HepG2 (cell line): ENCODE data around the gene KLHL21. TPM values are rescaled to one million over a fixed set of nuclear protein-coding genes. Genes with fewer than 3 reads are reported as not detected.

ENCODE experiments used
- BRCA1 ChIP-seq: sonication (generic); formaldehyde crosslinking; IDR thresholded peaks from 2 replicates; pipeline ENCODE4 v1.4.0; 2020; ENCODE audit warnings: missing genetic modification reagents
- CC2D1A ChIP-seq: sonication (generic); formaldehyde crosslinking; IDR thresholded peaks from 2 replicates; pipeline ENCODE4 v1.8.1; 2023; ENCODE audit warnings: mild to moderate bottlenecking, missing genetic modification reagents
- EP300 ChIP-seq, 3 experiments: sonication (generic) in 1 of 3; formaldehyde crosslinking in 1 of 3; IDR thresholded peaks; 2 replicates each; pipeline versions ENCODE4 v1.5.1 to v1.6.1; 2011 to 2020; ENCODE audit warnings: low read depth in 2 of 3, low read length in 2 of 3, borderline replicate concordance in 1 of 3, improper control_type of control experiment in 1 of 3, mild to moderate bottlenecking in 1 of 3, missing genetic modification reagents in 1 of 3, moderate library complexity in 1 of 3
- FOXP4 ChIP-seq: sonication (generic); formaldehyde crosslinking; IDR thresholded peaks from 2 replicates; pipeline ENCODE4 v1.4.0; 2020; ENCODE audit warnings: missing genetic modification reagents
- HMGA1 ChIP-seq: sonication (generic); formaldehyde crosslinking; conservative IDR thresholded peaks from 2 replicates; pipeline ENCODE4 v1.4.0; 2020; ENCODE audit warnings: missing genetic modification reagents
- HNRNPL ChIP-seq: fragments of 200-400 bp; formaldehyde crosslinking; IDR thresholded peaks from 2 replicates; pipeline ENCODE4 v1.6.1; 2017; ENCODE audit warnings: mild to moderate bottlenecking, low read depth, low read length
- MAX ChIP-seq: IDR thresholded peaks from 2 replicates; pipeline ENCODE4 v1.6.1; 2012; ENCODE audit warnings: inconsistent platforms
- NCOA2 ChIP-seq: sonication (generic); formaldehyde crosslinking; IDR thresholded peaks from 2 replicates; pipeline ENCODE4 v1.8.0; 2022; ENCODE audit warnings: inconsistent platforms
- NFRKB ChIP-seq: fragments of 450-650 bp; IDR thresholded peaks from 2 replicates; pipeline ENCODE4 v1.6.1; 2017
- POLR2G ChIP-seq: fragments of 200-400 bp; formaldehyde crosslinking; IDR thresholded peaks from 2 replicates; pipeline ENCODE4 v1.6.1; 2018; ENCODE audit warnings: mild to moderate bottlenecking, low read depth, low read length, moderate library complexity
- SAP130 ChIP-seq: IDR thresholded peaks from 2 replicates; pipeline ENCODE4 v1.6.1; 2016; ENCODE audit warnings: low read depth
- SOX6 ChIP-seq, 2 experiments: fragments of 450-650 bp in 1 of 2; sonication (generic) in 1 of 2; formaldehyde crosslinking in 1 of 2; IDR thresholded peaks; 2 replicates each; pipeline versions ENCODE4 v1.4.0 to v1.6.1; 2017 to 2020; ENCODE audit warnings: antibody characterized with exemption in 1 of 2, mild to moderate bottlenecking in 1 of 2, missing genetic modification reagents in 1 of 2
- SPEN ChIP-seq: sonication (generic); formaldehyde crosslinking; IDR thresholded peaks from 2 replicates; pipeline ENCODE4 v1.5.1; 2020; ENCODE audit warnings: low read depth, mild to moderate bottlenecking, missing genetic modification reagents
- SRSF9 ChIP-seq: fragments of 200-400 bp; formaldehyde crosslinking; IDR thresholded peaks from 2 replicates; pipeline ENCODE4 v1.6.1; 2018; ENCODE audit warnings: borderline replicate concordance, mild to moderate bottlenecking, low read depth, low read length; ENCODE audit not compliant: insufficient read depth, poor library complexity, severe bottlenecking
- ZFY ChIP-seq: sonication (generic); formaldehyde crosslinking; IDR thresholded peaks from 2 replicates; pipeline ENCODE4 v1.4.0; 2020; ENCODE audit warnings: missing genetic modification reagents
- ZNF318 ChIP-seq: sonication (generic); formaldehyde crosslinking; IDR thresholded peaks from 2 replicates; pipeline ENCODE4 v1.4.0; 2020; ENCODE audit warnings: mild to moderate bottlenecking, missing genetic modification reagents
- ZNF484 ChIP-seq: sonication (generic); formaldehyde crosslinking; IDR thresholded peaks from 2 replicates; pipeline ENCODE4 v1.5.1; 2020; ENCODE audit warnings: mild to moderate bottlenecking, low read depth, missing genetic modification reagents, borderline replicate concordance
- ZNF547 ChIP-seq: sonication (generic); formaldehyde crosslinking; IDR thresholded peaks from 2 replicates; pipeline ENCODE4 v1.5.1; 2020; ENCODE audit warnings: mild to moderate bottlenecking, missing genetic modification reagents
- polyA plus RNA-seq, 8 experiments: library from polyadenylated mRNA; depleted of rRNA in 3 of 8; stranded (reverse) in 7 of 8; unstranded in 1 of 8; fragments of >200 nt; fragmentation: Illumina TruSeq in 4 of 8; extraction: Trizol in 4 of 8; gene quantifications; 2 replicates each; pipeline versions ENCODE4 v1.2.1 to v1.2.3, GENCODE V29; 2011 to 2016; ENCODE audit warnings: low read depth in 4 of 8, missing spikeins in 1 of 8, mixed read lengths in 1 of 8; ENCODE audit not compliant: insufficient read depth in 1 of 8
- total RNA-seq, 5 experiments: library from RNA; depleted of rRNA; stranded (reverse); fragments of >200 nt; fragmentation: Illumina TruSeq; extraction: Trizol; gene quantifications; 2 replicates each; pipeline ENCODE4 v1.2.3, GENCODE V29; 2016; ENCODE audit warnings: low read depth in 1 of 5

KLHL21 gene
- total and polyA plus RNA-seq, 2 of the 13 experiments (the other 11 are each of a cell fraction or from before 2014, with no cell fraction given) = 14.8 to 25.0 TPM

GRCh38 chr1:6579374-6580118 is 23.1 kb downstream of the KLHL21 start, which contains the start of gene ZBTB48 (continued):
- TF ChIP-seq HNRNPL (peak; percentile 84), ZNF318 (CRISPR knock-in tag) (peak; percentile 72; the same call in 1 of the 2 replicates), NCOA2 (CRISPR knock-in tag) (no peak), ZNF547 (no peak), MAX (peak; percentile 85), CC2D1A (CRISPR knock-in tag) (no peak), EP300 (IDR thresholded peaks at IDR 0.05; ENCODE audit: low read depth in 2 of 2, low read length in 2 of 2) (no peak), EP300 (CRISPR knock-in tag; IDR thresholded peaks at IDR 0.05; ENCODE audit: borderline replicate concordance) (no peak), NFRKB (no peak), ZNF484 (CRISPR knock-in tag) (no peak), SPEN (CRISPR knock-in tag) (peak; percentile 73; the same call in 1 of the 2 replicates), POLR2G (peak; percentile 83), SOX6 (IDR thresholded peaks at IDR 0.05) (no peak), SOX6 (CRISPR knock-in tag; IDR thresholded peaks at IDR 0.05) (peak; percentile 26; the same call in 1 of the 2 replicates), HMGA1 (no peak), BRCA1 (CRISPR knock-in tag) (no peak), SAP130 (CRISPR knock-in tag) (peak; percentile 64), SRSF9 (no peak), FOXP4 (CRISPR knock-in tag) (no peak), ZFY (CRISPR knock-in tag) (peak; percentile 75)
